Measurements from ENCODE around the gene CDH23. TPM values are rescaled to one million over a fixed set of nuclear protein-coding genes. Genes with fewer than 3 reads are reported as not detected.

The CDH23 gene
- total and polyA plus RNA-seq, 2 of the 8 experiments (the other 6 are each of a cell fraction or from before 2014, with no cell fraction given) = 1.9 to 4.9 TPM

DNA sequence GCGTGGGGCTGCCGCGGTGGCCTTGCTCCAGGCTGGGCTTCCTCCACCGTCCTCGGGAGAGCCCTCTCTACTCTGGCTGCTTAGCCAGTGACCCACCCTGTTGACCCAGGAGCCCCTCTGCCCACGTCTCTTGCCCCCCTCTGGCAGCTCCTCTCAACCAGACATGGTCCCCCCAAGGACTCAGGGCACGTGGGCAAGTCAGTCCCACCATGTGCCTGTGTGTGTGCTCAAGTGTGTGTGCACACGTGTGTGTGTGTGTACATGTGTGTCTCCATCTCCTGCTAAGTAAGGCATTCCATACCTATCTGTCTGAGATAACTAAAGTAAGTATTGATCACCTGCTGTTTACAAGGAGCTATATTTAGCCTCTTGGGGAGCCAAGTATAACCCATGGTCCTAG, 221.9 kb downstream of the CDH23 start:
- Histone ChIP-seq H2BK15ac (ENCODE audit: low read length) (no peak overlapping the region; the same call in 1 of the 2 replicates), H3K23me2 (ENCODE audit: low read depth, low read length) (no peaks in the 10 kb centered on the region; the same call in 1 of the 2 replicates), H2BK120ac (replicated peaks; ENCODE audit: low read depth, low read length) (no peak overlapping the region), H4K91ac (replicated peaks; ENCODE audit: insufficient read length, low read length) (no peak overlapping the region), H4K20me1 (replicated peaks in 1 of 2; ENCODE audit: control insufficient read depth in 1 of 2, insufficient read depth in 2 of 2, low read length in 2 of 2) (no peaks in the 10 kb centered on the region), H2BK20ac (ENCODE audit: low read length) (no peak overlapping the region; the same call in 1 of the 2 replicates), H3K4me2 (ENCODE audit: insufficient read depth in 1 of 2, low read depth in 2 of 2, low read length in 2 of 2) (no peak overlapping the region), H3K9me3 (ENCODE audit: insufficient read depth in 2 of 2, low read depth in 1 of 2, low read length in 1 of 2) (peaks cover 0 to 4% of the 10 kb centered on the region in 2 experiments; a peak in 1 of 4 replicates), H3K27ac (ENCODE audit: low read depth, low read length) (no peak overlapping the region), H2AK5ac (ENCODE audit: low read depth, low read length) (no peak overlapping the region), H3K79me1 (ENCODE audit: low read depth, low read length) (no peaks in the 10 kb centered on the region), H3K14ac (ENCODE audit: insufficient read length) (no peak overlapping the region), H3K27me3 (replicated peaks in 1 of 4; ENCODE audit: control insufficient read depth in 3 of 4, extremely low read depth in 1 of 4, insufficient read depth in 3 of 4, low read length in 3 of 4) (no peaks in the 10 kb centered on the region; a peak in 1 of 7 replicates), H3K4ac (replicated peaks; ENCODE audit: insufficient read length, low read depth, low read length) (no peak overlapping the region), H3K36me3 (ENCODE audit: control insufficient read depth in 2 of 4, insufficient read depth in 4 of 4, low read length in 3 of 4) (no peaks in the 10 kb centered on the region), H3K4me1 (replicated peaks in 1 of 4; ENCODE audit: control insufficient read depth in 3 of 4, insufficient read depth in 4 of 4, low read length in 3 of 4) (peaks cover 18 to 32% (median 22%) of the 10 kb centered on the region in 4 experiments; a peak in 6 of 7 replicates), H3K56ac (replicated peaks; ENCODE audit: insufficient read length, low read depth, low read length) (no peak overlapping the region), H3K79me2 (ENCODE audit: control insufficient read depth in 1 of 2, insufficient read depth in 2 of 2, low read length in 2 of 2) (no peaks in the 10 kb centered on the region), H4K5ac (ENCODE audit: insufficient read length, low read depth, low read length) (no peak overlapping the region), H3K18ac (ENCODE audit: extremely low read depth, low read length) (peak overlapping the region; percentile 55), H3K4me3 (ENCODE audit: extremely low read depth in 1 of 4, insufficient read depth in 2 of 4, low read depth in 3 of 4, low read length in 4 of 4) (no peak overlapping the region), H3K9ac (replicated peaks in 1 of 4; ENCODE audit: extremely low read depth in 1 of 4, low read depth in 3 of 4, low read length in 3 of 4) (no peak overlapping the region), H2BK5ac (ENCODE audit: low read depth, low read length) (no peak overlapping the region), H3K23ac (ENCODE audit: insufficient read length) (no peak overlapping the region), H2BK12ac (ENCODE audit: low read depth, low read length) (peak overlapping the region; percentile 84; the same call in 1 of the 2 replicates), H4K8ac (ENCODE audit: extremely low read depth, insufficient read depth, low read length) (no peak overlapping the region), H2AFZ (ENCODE audit: low read length) (no peak overlapping the region)
- DNase-seq (ENCODE audit: low read depth in 1 of 2, low spot score in 2 of 2) (no peak), FAIRE-seq (no peak)
- POLR2A ChIA-PET (ENCODE audit: partially characterized antibody) = no interaction called here
- CTCF ChIA-PET (ENCODE audit: partially characterized antibody) = interaction anchor here (1.0 to 16.1 kb wide), 8 partner anchors 9 to 223 kb away, joined by 3 to 169 read pairs (median 4); no protein-coding TSS in a partner anchor
- 86% methylated on average over 8 of the region's 8 CpGs; no CpG with 5 or more reads in 1 of the 2 experiments for WGBS, 2 experiments (ENCODE audit: extremely low coverage in 1 of 2, insufficient coverage in 1 of 2, insufficient read length in 1 of 2, insufficient replicate concordance in 2 of 2, low coverage in 1 of 2, low lambda C conversion rate in 2 of 2, missing lambda C conversion rate in 1 of 2)
- TF ChIP-seq POLR2A (IDR thresholded peaks at IDR 0.05; ENCODE audit: control extremely low read depth in 1 of 2, low read depth in 2 of 2, low read length in 2 of 2) = no peak
- TF ChIP-seq, protein P1, sequence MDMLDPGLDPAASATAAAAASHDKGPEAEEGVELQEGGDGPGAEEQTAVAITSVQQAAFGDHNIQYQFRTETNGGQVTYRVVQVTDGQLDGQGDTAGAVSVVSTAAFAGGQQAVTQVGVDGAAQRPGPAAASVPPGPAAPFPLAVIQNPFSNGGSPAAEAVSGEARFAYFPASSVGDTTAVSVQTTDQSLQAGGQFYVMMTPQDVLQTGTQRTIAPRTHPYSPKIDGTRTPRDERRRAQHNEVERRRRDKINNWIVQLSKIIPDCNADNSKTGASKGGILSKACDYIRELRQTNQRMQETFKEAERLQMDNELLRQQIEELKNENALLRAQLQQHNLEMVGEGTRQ (IDR thresholded peaks at IDR 0.05; ENCODE audit: low read length) = no peak
- TF ChIP-seq TBP (IDR thresholded peaks at IDR 0.05; ENCODE audit: low read depth, low read length) = no peak
- no peak for TF ChIP-seq PHF8 (conservative IDR thresholded peaks at IDR 0.05; ENCODE audit: low read depth, low read length)
- no peak for TF ChIP-seq HDAC6 (IDR thresholded peaks at IDR 0.05; ENCODE audit: low read depth, low read length)
- no peak for TF ChIP-seq MAFK (IDR thresholded peaks at IDR 0.05; ENCODE audit: low read depth, low read length)
- TF ChIP-seq ATF3 (IDR thresholded peaks at IDR 0.05; ENCODE audit: insufficient read depth, low read depth, low read length) = no peak
- TF ChIP-seq SIN3A (conservative IDR thresholded peaks at IDR 0.05 in 1 of 2, IDR thresholded peaks at IDR 0.05 in 1 of 2; ENCODE audit: low read depth in 1 of 2, low read length in 2 of 2) = no peak
- no peak for TF ChIP-seq POLR2AphosphoS5 (IDR thresholded peaks at IDR 0.05; ENCODE audit: low read depth, low read length)
- no peak for TF ChIP-seq JUN (IDR thresholded peaks at IDR 0.05; ENCODE audit: low read depth, low read length)
- TF ChIP-seq FOSL1 (IDR thresholded peaks at IDR 0.05; ENCODE audit: insufficient read depth, low read depth, low read length) = no peak
